ENCODE measurements around the gene HSFX3.
"Not testable (repeated sequence)": the region's sequence is repeated elsewhere in the genome, so short reads cannot be mapped to it uniquely, and the experiment has no call there.

HSFX3 gene

GRCh38 chrX:149521438-149521837 lies 28.3 kb downstream of the HSFX3 start:
- TF ChIP-seq, protein P1, sequence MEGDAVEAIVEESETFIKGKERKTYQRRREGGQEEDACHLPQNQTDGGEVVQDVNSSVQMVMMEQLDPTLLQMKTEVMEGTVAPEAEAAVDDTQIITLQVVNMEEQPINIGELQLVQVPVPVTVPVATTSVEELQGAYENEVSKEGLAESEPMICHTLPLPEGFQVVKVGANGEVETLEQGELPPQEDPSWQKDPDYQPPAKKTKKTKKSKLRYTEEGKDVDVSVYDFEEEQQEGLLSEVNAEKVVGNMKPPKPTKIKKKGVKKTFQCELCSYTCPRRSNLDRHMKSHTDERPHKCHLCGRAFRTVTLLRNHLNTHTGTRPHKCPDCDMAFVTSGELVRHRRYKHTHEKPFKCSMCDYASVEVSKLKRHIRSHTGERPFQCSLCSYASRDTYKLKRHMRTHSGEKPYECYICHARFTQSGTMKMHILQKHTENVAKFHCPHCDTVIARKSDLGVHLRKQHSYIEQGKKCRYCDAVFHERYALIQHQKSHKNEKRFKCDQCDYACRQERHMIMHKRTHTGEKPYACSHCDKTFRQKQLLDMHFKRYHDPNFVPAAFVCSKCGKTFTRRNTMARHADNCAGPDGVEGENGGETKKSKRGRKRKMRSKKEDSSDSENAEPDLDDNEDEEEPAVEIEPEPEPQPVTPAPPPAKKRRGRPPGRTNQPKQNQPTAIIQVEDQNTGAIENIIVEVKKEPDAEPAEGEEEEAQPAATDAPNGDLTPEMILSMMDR (IDR thresholded peaks at IDR 0.05; ENCODE audit: low read depth, low read length, missing control alignments), result no peak
- H3K36me3 ChIP-seq (replicated peaks), result no peaks in the 10 kb centered on the region
- no peaks in the 10 kb centered on the region for H3K27me3 ChIP-seq (replicated peaks)
- no peak overlapping the region for H3K4me3 ChIP-seq (ENCODE audit: low read depth, low read length)
- in situ Hi-C loops (cut with HindIII; ENCODE audit: low pct_ligation_motif_present, low sequenced_read_pairs), result no loop called here
- no peak for DNase-seq
- H3K27ac ChIP-seq, result no peak overlapping the region

- H3K27ac ChIP-seq; H3K4me3 ChIP-seq (ENCODE audit: low read depth, low read length); H3K36me3 ChIP-seq (replicated peaks); H3K27me3 ChIP-seq (replicated peaks); in situ Hi-C loops (cut with HindIII; ENCODE audit: low pct_ligation_motif_present, low sequenced_read_pairs); DNase-seq: not testable (repeated sequence)
These were observed 29.0 kb downstream of the HSFX3 start for GRCh38 chrX:149520636-149521277.

GRCh38 chrX:149518236-149518635 lies 31.5 kb downstream of the HSFX3 start:
- Histone ChIP-seq H3K36me3 (replicated peaks) (no peaks in the 10 kb centered on the region), H3K27ac (no peak overlapping the region), H3K4me3 (ENCODE audit: low read depth, low read length) (no peak overlapping the region), H3K27me3 (replicated peaks) (no peaks in the 10 kb centered on the region)
- no peak for DNase-seq
- TF ChIP-seq, protein P1 (IDR thresholded peaks at IDR 0.05; ENCODE audit: low read depth, low read length, missing control alignments), result no peak
- in situ Hi-C loops (cut with HindIII; ENCODE audit: low pct_ligation_motif_present, low sequenced_read_pairs), result no loop called here

DNA sequence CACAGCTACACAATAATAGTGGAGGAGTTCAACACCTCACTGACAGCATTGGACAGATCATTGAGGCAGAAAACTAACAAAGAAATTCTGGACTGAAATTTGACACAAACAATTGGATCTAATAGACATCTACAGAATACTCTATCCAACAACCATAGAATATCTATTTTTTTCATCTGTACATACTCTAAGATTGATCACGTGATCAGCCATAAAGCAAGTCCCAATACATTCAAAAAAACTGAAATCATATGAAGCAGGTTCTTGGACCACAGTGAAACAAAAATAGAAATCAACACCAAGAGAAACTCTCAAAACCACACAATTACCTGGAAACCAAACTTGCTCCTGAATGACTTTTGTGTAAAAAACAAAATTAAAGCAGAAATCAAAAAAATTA lies 32.4 kb downstream of the HSFX3 start:
- in situ Hi-C loops (cut with HindIII; ENCODE audit: low pct_ligation_motif_present, low sequenced_read_pairs), result no loop called here
- H3K27me3 ChIP-seq (replicated peaks), result no peaks in the 10 kb centered on the region
- TF ChIP-seq, protein P1 (IDR thresholded peaks at IDR 0.05; ENCODE audit: low read depth, low read length, missing control alignments), result no peak
- no peak for DNase-seq
- H3K4me3 ChIP-seq (ENCODE audit: low read depth, low read length), result no peak overlapping the region
- H3K27ac ChIP-seq, result no peak overlapping the region
- no peaks in the 10 kb centered on the region for H3K36me3 ChIP-seq (replicated peaks)

- in situ Hi-C loops (cut with HindIII; ENCODE audit: low pct_ligation_motif_present, low sequenced_read_pairs), result no loop called here
- no peaks in the 10 kb centered on the region for H3K36me3 ChIP-seq (replicated peaks)
- no peak overlapping the region for H3K27ac ChIP-seq
- TF ChIP-seq, protein P1 (IDR thresholded peaks at IDR 0.05; ENCODE audit: low read depth, low read length, missing control alignments), result no peak
- H3K27me3 ChIP-seq (replicated peaks), result no peaks in the 10 kb centered on the region
- no peak overlapping the region for H3K4me3 ChIP-seq (ENCODE audit: low read depth, low read length)
- no peak for DNase-seq
These were observed 33.1 kb downstream of the HSFX3 start for GRCh38 chrX:149516604-149517003.

GRCh38 chrX:149515954-149516602 lies 33.6 kb downstream of the HSFX3 start:
- in situ Hi-C loops (cut with HindIII; ENCODE audit: low pct_ligation_motif_present, low sequenced_read_pairs), result no loop called here
- Histone ChIP-seq H3K27me3 (replicated peaks) (no peaks in the 10 kb centered on the region), H3K27ac (no peak overlapping the region), H3K4me3 (ENCODE audit: low read depth, low read length) (no peak overlapping the region), H3K36me3 (replicated peaks) (no peaks in the 10 kb centered on the region)
- TF ChIP-seq, protein P1 (IDR thresholded peaks at IDR 0.05; ENCODE audit: low read depth, low read length, missing control alignments), result no peak
- DNase-seq, result no peak
